ENCODE data around the gene CACNB2. TPM values are rescaled to one million over a fixed set of nuclear protein-coding genes. Genes with fewer than 3 reads are reported as not detected.

The CACNB2 gene
- total RNA-seq, 2 donors from 2014 or later: 1.9 to 4.6 TPM

- Mint-ChIP-seq H3K4me1 (no peaks in the 10 kb centered on the region), H3K27ac (no peak overlapping the region), H3K9me3 (no peaks in the 10 kb centered on the region), H3K4me3 (no peak overlapping the region), H3K36me3 (ENCODE audit: low read depth) (no peaks in the 10 kb centered on the region), H3K27me3 (ENCODE audit: insufficient read depth) (no peaks in the 10 kb centered on the region)
- no peaks in the 10 kb centered on the region for H3K27me3 ChIP-seq (ENCODE audit: control insufficient read depth, insufficient read depth, low read length, poor library complexity, severe bottlenecking)
- no peak overlapping the region for H3K27ac ChIP-seq (ENCODE audit: low read depth, low read length)
- peaks cover 23% of the 10 kb centered on the region for H3K36me3 ChIP-seq (ENCODE audit: control insufficient read depth, insufficient read depth, low read length)
- peaks cover 88% of the 10 kb centered on the region for H3K9me3 ChIP-seq (ENCODE audit: control insufficient read depth, low read length)
- 92 to 94% methylated on average over 8 of the region's 8 CpGs for WGBS, 2 experiments (ENCODE audit: insufficient coverage in 1 of 2, insufficient read length in 1 of 2)
- no peaks in the 10 kb centered on the region for H3K4me1 ChIP-seq (ENCODE audit: control insufficient read depth, insufficient read depth, low read length)
- DNase-seq: no peak
- no peak overlapping the region for H3K9ac ChIP-seq (ENCODE audit: extremely low read depth, low read length, poor library complexity, severe bottlenecking)
- TF ChIP-seq, protein P1, sequence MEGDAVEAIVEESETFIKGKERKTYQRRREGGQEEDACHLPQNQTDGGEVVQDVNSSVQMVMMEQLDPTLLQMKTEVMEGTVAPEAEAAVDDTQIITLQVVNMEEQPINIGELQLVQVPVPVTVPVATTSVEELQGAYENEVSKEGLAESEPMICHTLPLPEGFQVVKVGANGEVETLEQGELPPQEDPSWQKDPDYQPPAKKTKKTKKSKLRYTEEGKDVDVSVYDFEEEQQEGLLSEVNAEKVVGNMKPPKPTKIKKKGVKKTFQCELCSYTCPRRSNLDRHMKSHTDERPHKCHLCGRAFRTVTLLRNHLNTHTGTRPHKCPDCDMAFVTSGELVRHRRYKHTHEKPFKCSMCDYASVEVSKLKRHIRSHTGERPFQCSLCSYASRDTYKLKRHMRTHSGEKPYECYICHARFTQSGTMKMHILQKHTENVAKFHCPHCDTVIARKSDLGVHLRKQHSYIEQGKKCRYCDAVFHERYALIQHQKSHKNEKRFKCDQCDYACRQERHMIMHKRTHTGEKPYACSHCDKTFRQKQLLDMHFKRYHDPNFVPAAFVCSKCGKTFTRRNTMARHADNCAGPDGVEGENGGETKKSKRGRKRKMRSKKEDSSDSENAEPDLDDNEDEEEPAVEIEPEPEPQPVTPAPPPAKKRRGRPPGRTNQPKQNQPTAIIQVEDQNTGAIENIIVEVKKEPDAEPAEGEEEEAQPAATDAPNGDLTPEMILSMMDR (conservative IDR thresholded peaks at IDR 0.05): no peak
- no peak overlapping the region for H3K4me3 ChIP-seq (ENCODE audit: low read length)
Observed at GRCh38 chr10:18561861-18562551, 421.8 kb downstream of the CACNB2 start.

GRCh38 chr10:18563003-18563726 lies 422.9 kb downstream of the CACNB2 start:
- Histone ChIP-seq H3K9me3 (ENCODE audit: control insufficient read depth, low read length) (peaks cover 88% of the 10 kb centered on the region), H3K27ac (ENCODE audit: low read depth, low read length) (no peak overlapping the region), H3K4me3 (ENCODE audit: low read length) (no peak overlapping the region), H3K4me1 (ENCODE audit: control insufficient read depth, insufficient read depth, low read length) (no peaks in the 10 kb centered on the region), H3K9ac (ENCODE audit: extremely low read depth, low read length, poor library complexity, severe bottlenecking) (no peak overlapping the region), H3K27me3 (ENCODE audit: control insufficient read depth, insufficient read depth, low read length, poor library complexity, severe bottlenecking) (no peaks in the 10 kb centered on the region), H3K36me3 (ENCODE audit: control insufficient read depth, insufficient read depth, low read length) (peaks cover 12% of the 10 kb centered on the region)
- Mint-ChIP-seq H3K4me1 (no peaks in the 10 kb centered on the region), H3K27me3 (ENCODE audit: insufficient read depth) (no peaks in the 10 kb centered on the region), H3K36me3 (ENCODE audit: low read depth) (no peaks in the 10 kb centered on the region), H3K27ac (no peak overlapping the region), H3K4me3 (no peak overlapping the region), H3K9me3 (no peaks in the 10 kb centered on the region)
- no peak for DNase-seq
- WGBS, 2 experiments (ENCODE audit: insufficient coverage in 1 of 2, insufficient read length in 1 of 2): 93 to 96% methylated on average over 6 of the region's 6 CpGs
- TF ChIP-seq, protein P1 (conservative IDR thresholded peaks at IDR 0.05): no peak

- H3K36me3 ChIP-seq (ENCODE audit: control insufficient read depth, insufficient read depth, low read length): no peaks in the 10 kb centered on the region
- Mint-ChIP-seq H3K27me3 (ENCODE audit: insufficient read depth) (no peaks in the 10 kb centered on the region), H3K4me3 (no peak overlapping the region), H3K4me1 (no peaks in the 10 kb centered on the region), H3K27ac (no peak overlapping the region), H3K36me3 (ENCODE audit: low read depth) (no peaks in the 10 kb centered on the region), H3K9me3 (no peaks in the 10 kb centered on the region)
- 86 to 95% methylated on average over 5 of the region's 5 CpGs for WGBS, 2 experiments (ENCODE audit: insufficient coverage in 1 of 2, insufficient read length in 1 of 2)
- no peak for DNase-seq
- TF ChIP-seq, protein P1 (conservative IDR thresholded peaks at IDR 0.05): no peak
- no peaks in the 10 kb centered on the region for H3K27me3 ChIP-seq (ENCODE audit: control insufficient read depth, insufficient read depth, low read length, poor library complexity, severe bottlenecking)
- H3K9ac ChIP-seq (ENCODE audit: extremely low read depth, low read length, poor library complexity, severe bottlenecking): no peak overlapping the region
- H3K4me3 ChIP-seq (ENCODE audit: low read length): no peak overlapping the region
- no peak overlapping the region for H3K27ac ChIP-seq (ENCODE audit: low read depth, low read length)
- H3K4me1 ChIP-seq (ENCODE audit: control insufficient read depth, insufficient read depth, low read length): no peaks in the 10 kb centered on the region
- H3K9me3 ChIP-seq (ENCODE audit: control insufficient read depth, low read length): peaks cover 87% of the 10 kb centered on the region
Observed at GRCh38 chr10:18565006-18565405, 424.8 kb downstream of the CACNB2 start.

Measured in endodermal cell (in vitro differentiated cells).